T1000 (cell line): ENCODE data around the gene DLEC1.
"Not testable (repeated sequence)": the region's sequence is repeated elsewhere in the genome, so short reads cannot be mapped to it uniquely, and the experiment has no call there.

Source experiments
- DNase-seq: peaks from one replicate; lab custom pipeline; 2025; ENCODE audit warnings: mixed read lengths; lab: John Stamatoyannopoulos, UW

The DLEC1 gene

DNA sequence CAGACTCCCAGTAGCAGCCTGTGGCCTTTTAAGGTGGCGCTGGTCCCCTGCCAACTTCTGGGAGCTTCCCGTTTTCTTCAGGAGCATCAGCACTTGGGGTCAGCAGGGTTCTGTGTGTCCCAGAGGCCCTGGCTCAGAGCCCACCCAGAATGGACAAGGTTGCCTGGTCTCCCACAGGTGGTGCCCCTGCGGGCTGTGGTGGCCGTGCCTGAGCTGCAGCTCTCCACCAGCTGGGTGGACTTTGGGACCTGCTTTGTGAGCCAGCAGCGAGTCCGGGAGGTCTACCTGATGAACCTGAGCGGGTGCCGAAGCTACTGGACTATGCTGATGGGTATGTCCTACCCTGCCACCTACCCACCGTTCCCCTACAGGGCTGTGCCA lies 82.4 kb downstream of the DLEC1 start:
- no peak for DNase-seq

DNA sequence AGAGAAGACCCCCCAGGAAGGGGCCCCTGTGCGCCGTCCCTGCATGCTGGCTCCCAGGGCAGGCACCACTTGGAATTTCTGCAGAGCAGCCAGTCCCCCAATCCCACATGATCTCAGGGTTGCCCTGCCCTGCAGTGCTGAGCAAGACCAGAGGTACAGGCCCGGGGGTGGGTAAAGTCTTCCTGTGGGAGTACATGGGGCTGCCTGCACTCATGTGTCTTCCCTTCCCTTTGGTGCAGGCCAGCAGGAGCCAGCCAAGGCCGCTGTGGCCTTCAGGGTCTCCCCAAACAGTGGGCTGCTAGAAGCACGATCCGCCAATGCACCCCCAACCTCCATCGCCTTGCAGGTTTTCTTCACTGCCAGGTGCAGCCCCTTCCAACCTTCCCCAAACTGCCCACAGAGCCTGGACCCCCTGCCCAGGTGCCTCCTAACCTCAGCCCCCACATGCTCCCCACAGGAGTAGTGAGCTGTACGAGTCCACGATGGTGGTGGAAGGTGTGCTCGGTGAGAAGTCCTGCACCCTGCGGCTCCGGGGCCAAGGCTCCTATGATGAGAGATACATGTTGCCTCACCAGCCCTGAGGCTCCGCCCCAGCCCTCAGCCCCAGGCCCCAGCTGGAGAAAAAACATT lies 82.9 kb downstream of the DLEC1 start:
- DNase-seq: no peak

DNA sequence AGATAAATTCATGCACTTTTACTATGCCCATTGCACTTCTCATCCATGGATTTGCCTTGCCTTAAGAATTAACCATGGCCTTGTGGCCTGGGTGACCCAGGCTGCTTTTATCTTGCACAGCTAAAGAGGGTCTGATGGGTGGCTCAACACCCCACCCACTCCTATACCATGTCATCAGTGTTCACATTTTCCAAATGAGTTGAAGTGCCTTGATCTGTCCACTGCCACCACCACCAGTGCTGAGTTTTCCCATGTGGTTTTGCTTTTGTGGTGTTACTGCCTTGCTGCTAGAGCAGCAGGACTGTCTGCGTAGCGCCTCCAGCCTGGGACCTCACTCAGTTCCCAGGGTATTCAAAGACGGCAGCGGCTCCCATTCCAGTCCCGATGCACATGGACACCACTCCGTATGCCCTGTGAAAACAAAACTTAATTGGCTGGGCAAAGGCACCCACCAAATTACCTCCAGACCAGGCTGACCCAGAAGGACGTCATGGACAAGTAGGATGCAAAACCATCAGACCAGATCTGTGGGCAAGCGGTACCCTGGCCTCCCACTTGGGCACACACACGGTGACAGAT lies 83.8 kb downstream of the DLEC1 start:
- DNase-seq: no peak

DNA sequence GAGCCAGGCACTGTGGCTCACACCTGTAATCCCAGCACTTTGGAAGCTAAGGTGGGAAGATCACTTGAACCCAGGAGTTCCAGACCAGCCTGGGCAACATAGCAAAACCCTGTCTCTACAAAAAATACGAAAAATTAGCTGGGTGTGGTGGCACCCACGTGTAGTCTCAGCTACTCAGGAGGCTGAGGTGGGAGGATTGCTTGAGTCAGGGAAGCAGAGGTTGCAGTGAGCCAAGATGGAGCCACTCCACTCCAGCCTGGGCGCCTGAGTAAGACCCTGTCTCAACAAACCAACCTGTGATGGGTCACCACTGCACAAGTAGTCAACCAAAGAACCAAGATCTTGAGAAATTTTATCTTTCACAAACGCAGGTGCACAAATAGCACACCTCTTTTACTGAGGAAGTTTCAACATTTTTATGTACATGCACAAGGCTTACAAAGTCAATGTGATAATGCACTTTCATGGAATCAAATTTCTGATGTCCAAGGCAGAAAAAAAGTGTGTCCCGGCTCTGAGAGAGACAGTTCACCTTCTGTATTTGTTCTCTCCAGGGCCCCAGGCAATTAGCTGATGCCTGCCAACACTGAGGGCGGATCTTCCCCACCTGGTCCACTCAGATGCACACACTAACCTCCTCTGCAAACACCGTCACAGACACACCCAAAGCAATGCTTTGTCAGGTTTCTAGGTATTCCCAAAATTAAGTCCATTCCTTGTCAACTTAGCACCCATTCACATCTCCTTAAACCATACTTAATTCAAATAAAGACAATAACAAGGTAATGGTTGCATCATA lies 85.5 kb downstream of the DLEC1 start:
- no peak for DNase-seq

DNA sequence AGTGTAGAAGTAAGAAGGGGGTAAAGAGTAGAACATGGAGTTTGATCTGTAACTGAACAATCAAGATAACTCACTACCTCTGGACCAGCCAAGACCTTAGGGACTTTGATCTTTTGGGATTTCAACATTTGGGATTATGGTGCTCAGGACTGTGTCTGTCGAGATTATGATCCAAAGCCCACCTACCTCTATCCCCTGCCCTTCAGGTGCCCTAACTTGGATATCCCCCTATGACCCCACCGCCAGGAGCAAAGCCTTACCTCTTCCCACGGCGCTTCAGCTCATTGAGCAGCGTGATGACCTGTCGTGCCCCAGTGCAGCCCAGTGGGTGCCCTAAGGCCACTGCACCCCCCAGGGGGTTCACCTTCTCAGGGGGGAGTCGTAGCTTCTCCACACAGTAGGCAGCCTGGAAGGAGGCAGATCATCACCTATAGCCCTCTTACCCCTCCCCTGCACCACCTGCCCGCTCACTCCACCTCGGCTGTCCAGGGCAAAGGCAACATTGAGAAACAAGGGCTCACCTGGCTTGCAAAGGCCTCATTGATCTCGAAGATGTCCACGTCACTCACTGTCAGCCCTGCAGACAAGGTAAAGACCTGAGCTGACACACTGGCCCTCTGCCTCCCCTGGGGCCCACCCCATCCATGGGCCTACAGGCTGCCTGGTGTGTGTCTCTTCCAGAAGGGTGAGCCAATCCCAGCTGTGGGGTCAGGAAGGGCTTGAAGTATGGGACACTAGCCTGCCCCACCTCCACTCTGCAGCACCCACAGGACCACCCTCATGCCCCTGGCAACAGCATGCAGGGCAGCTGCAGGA lies 86.5 kb downstream of the DLEC1 start:
- no peak for DNase-seq

DNA sequence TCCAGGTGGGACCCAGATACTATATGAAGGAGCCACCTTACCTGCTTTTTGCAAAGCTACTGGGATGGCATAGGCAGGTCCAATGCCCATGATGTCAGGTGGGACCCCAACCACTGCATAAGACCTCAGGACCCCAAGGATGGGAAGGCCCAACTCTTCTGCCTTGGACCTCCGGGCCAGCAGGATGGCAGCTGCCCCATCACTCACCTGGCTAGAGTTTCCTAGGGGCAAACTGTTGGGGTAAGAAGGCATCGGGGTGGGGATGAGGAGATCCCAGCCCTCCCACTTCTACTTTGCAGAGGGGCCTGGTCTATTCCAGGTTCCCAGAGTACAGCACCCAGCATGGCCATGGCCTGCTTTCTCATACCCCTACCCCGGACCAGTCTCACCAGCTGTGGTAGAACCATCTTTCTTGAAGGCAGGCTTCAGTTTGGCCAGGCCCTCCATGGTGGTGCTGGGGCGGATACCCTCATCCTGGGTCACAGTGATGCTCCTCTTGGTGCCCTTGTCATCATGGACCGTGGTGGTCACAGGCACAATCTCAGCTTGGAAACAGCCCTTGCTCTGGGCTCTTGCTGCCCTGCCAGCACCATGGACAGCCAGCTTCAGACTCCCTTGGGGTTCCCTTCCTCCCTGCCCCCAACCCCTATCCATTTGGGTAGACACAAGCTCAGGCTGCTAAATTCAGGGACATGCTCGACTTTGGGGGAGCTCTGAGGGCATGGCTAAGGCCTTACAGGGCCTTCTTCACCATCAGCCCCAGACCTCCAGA lies 87.3 kb downstream of the DLEC1 start:
- DNase-seq: no peak

DNA sequence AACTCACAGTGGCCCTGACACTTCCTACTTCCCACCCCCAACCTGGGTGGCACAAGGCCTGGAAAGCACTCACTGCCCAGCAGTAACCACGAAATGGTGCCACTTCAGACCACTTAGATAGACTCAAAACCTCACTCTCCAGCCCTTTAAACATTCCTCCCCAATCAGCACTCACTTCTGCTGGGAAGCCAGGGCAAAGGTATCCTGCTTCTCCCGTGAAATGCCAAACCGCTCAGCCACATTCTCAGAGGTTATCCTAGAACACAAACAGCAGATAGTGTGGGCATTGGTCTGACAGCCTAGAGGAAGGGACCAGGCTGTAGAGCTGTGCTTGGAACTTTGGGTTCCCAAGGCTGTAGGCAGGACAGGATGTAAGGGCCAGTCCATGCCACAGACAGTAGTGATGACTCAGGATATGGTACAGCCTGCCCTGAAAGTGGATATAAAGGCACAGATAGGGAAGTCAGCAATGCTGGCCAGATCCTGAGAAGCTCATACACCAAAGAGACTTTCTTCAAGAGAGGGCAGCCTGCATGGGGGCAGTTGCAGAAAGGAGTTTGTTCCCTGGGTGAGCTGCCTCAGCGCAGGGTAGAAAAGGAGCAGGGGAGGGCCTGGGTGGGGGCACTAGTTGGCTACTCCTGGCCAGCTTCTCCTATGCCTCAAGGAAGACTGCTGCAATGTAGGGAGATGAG lies 88.7 kb downstream of the DLEC1 start:
- no peak for DNase-seq

DNA sequence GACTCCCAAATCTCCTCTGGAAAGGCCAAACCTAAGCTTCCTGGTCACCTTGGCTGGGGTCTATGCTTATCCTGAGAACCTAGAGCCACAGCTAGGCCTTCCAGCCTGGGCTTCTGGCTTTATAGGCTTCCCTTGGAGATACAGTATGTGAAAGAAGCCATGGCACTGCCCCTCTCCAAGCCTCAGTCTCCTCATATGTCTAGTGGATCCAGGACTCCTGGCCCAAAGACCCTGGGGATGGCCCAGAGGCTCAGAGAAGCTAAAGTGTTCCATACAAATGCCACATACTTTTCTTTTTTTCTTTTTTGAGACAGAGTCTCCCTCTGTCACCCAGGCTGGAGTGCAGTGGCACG lies 89.3 kb downstream of the DLEC1 start:
- DNase-seq: no peak

DNA sequence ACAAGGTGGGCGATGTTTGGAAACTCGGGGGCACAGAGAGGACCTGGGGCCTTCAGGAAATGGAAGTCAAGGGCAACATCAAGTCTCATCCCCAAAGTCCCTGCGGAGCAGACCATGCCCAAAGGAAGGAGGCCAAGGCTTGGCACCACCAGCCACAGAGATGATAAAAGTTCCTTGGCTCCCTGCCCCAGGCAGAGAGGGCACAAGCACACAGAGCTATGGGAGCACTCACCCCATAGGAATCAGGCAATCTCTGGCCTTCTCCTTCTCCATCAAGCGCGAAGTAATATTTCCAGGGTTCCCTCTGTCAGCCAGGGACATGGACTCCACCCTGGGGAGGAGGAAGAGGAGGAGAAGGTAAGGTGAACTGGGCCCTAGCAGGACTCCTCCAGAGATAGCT lies 90.0 kb downstream of the DLEC1 start:
- DNase-seq: no peak

DNA sequence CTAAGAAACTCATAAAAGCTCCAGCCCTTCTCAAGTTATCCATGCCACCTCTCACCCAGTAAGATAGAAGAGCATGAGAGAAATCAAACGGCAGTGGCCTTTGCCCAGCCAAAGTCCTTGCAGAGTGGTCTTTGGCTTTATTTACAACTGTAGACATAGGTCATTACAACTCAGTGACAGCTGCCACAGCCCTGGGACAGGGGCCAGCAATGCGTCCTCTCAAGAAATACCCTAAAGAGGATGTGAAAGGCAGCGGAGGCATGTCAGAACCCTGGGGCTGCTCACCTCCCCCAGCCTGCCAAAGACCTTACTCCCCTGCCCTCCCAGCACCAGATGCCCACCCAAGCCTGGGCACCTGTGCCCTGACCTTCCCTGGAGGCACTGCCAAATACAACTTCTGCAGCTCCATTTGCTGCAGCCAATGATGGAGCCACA lies 91.6 kb downstream of the DLEC1 start:
- DNase-seq: no peak

DNA sequence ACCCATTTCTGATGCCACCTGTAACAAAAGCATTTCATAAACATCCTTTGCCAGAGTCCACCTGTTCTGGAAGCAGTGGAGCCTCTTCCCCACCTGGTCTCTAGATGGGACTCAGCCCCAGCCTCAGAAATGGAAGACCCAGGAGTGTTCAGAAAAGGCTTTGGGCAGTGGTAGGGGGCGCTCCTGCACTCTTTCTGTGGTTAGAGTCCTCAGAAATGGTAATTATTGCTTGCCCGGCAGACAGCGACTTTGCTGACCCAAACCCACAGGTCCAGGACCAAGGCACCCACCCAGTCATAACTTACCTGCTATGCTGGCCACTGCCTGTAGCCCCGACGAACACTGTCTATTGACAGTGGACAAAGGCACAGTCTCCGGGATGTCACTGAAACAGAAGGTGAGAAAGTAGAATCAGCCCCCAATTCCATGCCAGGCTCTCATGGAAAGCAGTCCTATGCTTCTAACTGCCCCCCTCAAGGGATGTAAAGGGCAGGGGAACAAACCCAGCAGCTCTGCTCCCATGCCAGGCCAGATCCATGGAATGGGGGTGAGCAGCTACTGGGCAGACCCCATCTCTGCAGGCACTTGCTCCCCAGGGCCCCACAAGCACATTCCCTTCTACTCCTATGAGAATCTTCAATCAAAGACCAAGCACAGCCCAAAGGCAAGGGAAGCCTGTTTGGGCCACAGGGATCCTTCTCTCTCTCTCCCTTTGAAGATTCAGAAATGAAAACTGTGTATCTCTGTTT lies 92.8 kb downstream of the DLEC1 start:
- DNase-seq: no peak

DNA sequence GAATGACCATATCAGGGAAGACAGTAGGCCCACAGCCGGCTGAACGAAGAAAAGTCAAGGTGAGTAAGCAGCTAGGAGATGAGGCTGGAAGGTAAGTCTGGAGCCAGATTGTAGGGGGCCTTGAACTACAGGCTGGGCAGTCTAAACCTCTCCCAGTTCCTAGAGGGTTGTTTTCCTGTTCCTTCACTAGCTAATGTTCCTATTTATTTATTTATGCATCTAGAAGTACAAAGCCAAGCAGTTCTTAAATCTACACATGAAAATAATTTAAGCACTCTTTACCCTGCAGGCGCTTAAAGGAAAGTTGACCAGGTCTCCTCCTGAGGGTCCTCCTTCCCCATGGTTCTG lies 94.2 kb downstream of the DLEC1 start:
- no peak for DNase-seq

DNA sequence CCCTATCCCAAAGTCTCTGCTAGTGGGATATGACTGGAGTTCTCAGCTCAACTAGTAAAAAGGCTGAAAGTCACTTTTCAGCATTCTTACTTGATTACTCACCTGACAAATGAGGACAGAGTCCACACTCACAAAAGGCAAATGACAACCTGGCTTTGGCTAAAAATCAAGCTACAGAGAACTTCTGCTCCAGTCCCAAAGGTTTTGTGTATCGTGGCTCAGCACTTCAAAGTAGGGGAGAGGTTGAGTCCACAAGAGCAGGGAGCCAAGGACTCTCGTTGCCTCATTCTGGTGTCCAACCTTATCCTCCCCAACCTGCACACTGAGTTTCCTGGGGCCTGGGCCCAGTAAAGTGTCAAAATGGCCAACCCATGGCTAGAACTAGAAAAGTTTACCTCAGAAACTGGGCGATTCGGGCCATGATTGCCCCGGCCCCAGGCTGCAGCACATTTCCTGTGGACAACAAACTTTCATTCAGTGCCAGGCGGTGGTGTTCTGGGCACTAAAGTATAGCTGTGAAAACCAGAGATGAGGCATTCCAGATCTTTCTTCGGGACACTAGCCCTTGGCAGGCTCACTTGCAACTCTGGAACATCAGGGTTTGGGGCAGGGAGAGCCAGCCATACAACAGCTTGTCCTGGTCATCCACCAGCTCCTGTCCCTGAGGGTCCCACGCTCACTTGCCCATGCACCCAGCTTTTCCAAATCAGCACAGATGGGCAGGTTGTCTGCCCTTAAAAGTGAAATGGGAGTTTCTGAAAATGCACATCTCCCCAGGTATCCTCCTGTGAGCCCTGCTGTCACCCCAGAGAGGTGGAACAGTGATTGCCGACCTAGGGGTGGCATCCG lies 94.8 kb downstream of the DLEC1 start:
- DNase-seq: no peak

DNA sequence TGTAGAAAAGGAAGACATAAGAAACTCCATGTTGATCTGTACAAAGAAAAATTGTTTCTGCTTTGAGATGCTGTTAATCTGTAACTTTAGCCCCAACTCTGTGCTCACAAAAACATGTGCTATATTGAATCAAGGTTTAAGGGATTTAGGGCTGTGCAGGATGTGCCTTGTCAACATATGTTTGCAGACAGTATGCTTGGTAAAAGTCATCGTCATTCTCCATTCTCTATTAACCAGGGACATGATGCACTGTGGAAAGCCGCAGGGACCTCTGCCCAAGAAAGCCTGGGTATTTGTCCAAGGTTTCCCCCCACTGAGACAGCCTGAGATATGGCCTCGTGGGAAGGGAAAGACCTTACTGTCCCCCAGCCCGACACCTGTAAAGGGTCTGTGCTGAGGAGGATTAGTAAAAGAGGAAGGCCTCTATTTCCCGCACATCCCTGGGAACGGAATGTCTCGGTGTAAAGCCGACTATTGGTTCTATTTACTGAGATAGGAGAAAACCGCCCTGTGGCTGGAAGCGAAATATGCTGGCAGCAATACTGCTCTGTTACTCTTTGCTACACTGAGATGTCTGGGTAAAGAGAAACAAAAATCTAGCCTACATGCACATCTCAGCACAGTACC lies 95.6 kb downstream of the DLEC1 start:
- not testable (repeated sequence) for DNase-seq

DNA sequence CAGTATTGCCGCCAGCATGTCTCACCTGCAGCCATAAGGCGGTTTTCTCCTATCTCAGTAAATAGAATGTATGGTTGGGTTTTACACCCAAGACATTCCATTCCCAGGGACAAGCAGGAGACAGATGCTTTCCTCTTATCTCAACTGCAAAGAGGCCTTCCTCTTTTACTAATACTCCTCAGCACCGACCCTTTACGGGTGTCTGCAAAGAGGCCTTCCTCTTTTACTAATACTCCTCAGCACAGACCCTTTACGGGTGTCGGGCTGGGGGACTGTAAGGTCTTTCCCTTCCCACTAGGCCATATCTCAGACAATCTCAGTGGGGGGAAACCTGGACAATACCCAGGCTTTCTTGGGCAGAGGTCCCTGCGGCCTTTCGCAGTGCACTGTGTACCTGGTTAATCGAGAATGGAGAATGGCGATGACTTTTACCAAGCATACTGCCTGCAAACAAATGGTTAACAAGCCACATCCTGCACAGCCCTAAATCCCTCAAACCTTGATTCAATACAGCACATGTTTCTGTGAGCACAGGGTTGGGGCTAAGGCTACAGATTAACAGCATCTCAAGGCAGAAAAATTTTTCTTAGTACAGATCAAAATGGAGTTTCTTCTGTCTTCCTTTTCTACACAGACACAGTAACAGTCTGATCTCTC lies 96.7 kb downstream of the DLEC1 start:
- not testable (repeated sequence) for DNase-seq

DNA sequence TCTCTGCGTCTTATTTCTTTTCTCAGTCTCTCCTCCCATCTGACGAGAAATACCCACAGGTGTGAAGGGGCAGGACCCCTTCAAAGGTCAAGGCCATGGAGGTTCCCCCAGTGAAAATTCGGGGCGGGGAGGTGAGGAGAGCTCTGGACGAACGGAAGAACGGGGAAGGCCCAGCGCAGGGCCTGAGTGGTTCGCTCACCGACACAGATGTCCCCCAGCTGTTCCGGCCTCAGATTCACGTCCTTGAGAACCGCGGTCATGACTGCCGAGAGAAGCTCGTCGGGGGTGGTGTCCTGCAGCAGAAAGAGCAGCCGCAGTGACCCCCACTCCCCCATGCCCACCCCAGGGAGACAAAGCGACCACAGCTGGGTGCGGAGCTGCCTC lies 97.4 kb downstream of the DLEC1 start:
- no peak for DNase-seq

DNA sequence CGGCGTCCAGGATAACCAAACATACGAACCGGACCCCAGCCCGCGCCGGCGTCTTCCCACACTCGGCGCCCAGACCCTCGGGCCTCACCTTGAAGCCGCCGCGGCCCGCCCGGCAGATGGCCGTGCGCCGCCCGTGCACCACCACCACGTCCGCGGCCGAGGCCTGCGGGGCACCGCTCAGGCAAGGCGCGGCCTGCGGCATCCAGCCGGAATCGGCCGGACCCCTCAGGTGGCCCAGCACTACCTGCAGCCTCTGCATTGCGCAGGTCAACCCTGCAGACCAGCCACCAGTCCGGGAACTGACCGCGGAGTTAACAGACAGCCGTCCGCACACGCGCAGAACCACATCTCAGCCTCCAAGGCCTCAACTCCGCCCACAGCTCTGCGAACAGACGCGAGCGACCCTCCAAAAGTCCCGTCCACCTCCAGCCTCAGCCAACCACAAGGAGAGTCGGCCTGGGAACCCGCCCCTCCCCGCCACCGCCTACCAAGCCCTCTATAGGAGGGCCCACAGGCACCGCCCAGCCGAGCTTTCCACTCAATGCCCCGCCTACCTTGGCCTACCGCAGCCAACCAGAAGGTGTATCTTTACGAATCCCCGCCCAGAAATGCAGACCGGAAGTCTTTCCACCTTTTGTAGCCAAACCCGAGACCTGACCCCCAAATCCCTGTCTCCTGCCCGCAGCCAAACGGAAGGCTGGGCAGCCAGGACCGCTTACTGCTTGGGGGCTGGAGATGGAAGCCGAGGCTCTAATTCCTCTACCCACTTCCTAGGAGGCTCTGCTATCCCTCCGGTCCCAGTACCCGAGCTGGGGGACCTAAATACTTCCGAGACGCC lies 98.0 kb downstream of the DLEC1 start, which contains the start of gene ACAA1:
Gene ACAA1, minus strand, starts transcription at position 351 of the 838 bp plus-strand sequence. Its CDS starts 92 bp downstream, at position 259.
- DNase-seq: peak; percentile 99
